NCI-H524 (cell line): ENCODE results near the gene POU1F1.
A peak's percentile ranks its signal among the peaks of the same experiment; 100 is the strongest.
"Not testable (repeated sequence)": the region's sequence is repeated elsewhere in the genome, so short reads cannot be mapped to it uniquely, and the experiment has no call there.

Source experiments
- DNase-seq, 2 experiments: peaks; one replicate each; lab custom pipeline; 2025; lab: John Stamatoyannopoulos, UW

Gene POU1F1

DNA sequence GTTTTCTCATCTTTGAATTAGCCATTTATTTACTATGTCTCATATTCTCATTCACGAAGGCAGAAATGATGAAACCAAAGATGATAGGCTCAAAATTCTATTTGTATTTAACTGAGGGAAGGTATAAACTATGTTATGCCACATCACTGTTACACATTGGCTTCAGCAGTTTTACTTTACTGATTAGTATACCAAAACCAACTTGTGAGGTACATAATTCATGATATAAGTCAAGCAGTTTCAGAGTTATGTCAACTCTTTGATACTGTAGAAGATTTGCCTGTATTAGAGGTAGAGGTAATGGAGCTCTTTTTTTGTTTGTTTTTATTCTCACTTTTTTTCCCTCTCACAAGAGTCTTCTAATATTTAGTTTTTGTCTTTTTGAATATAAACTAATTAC, 26.4 kb downstream of the POU1F1 start:
- no peak for DNase-seq

DNA sequence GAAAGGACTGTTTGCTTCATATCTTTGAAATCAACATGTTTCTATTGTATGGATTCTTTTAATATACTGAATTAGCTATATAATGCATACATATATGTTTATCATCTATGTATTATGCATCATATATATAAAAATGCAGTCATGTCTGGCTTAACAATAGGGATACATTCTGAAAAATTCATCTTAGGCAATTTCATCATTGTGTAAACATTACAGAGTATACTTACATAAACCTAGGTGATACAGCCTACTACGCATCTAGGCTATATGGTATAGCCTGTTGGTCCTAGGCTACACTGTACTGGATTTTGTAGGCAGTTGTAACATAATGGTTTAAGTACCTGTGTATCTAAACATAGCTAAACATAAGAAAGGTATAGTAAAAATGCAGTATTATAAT, 27.6 kb downstream of the POU1F1 start:
- DNase-seq: no peak

DNA sequence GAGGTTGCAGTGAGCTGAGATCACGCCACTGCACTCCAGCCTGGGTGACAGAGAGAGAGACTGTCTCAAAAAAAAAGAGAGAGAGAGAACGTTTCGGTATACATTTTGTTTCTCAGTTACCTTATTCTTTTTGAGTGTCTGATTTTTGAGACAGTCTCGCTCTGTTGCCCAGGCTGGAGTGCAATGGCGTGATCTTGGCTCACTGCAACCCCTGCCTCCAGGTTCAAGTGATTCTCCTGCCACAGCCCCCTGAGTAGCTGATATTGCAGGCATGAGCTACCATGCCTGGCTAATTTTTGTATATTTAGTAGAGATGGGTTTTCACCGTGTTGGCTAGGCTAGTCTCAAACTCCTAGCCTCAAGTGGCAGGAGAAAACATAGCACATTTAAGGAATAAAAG, 28.2 kb downstream of the POU1F1 start:
- not testable (repeated sequence) for DNase-seq

GRCh38 chr3:87247430-87247773, 29.0 kb downstream of the POU1F1 start:
- no peak for DNase-seq

DNA sequence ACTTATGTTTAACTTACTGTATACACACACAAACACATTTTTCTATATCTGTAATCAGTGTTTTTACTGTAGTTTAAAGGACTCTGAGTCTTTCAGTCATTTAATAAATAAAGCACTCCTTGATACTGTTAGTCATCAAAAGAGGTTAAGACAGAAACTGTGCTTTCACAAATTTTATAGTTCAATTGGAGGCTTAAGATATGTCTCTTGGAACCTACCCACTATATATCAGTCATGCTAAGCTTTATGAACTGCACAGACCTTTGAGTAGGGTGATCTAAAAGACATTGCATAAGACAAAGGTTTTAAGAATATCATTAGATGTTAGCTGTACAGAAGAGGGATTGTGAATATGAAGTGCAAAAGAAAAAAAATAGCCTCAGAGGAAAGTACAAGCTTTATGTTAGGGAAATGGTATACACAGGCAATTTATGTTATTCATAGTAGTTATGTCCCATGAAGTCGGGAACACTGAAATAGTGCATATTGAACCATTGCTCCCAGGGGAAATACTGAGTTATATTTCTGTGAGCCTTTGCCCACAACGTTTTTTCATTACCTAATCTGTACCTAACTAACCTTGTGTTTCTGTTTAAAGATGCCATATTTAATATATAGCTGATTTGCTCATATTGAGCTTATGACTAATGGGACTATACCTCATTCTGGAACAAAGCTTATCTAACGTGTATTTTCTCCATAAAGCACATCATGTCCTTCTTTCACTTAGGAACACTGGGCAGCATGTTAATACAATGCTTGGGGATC, 29.5 kb downstream of the POU1F1 start:
- DNase-seq: no peak

DNA sequence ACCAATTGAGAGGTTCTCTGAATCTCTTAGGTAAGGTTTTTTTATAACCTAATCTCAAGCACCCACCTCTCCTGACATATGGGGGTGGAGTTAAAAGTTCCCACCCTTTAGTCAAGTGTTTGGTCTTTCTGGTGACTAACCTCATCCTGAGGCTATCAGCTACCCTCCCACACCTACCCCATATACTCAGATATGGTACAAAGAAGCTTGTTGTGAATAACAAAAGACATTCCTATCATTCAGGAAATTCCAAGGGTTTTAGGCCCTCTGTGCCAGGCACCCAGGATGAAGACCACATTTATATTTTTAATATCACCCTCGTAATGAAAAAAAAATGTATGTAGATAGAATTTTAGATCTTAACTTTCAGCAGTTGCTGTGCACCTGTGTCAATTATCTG, 40.3 kb downstream of the POU1F1 start:
- DNase-seq: no peak

DNA sequence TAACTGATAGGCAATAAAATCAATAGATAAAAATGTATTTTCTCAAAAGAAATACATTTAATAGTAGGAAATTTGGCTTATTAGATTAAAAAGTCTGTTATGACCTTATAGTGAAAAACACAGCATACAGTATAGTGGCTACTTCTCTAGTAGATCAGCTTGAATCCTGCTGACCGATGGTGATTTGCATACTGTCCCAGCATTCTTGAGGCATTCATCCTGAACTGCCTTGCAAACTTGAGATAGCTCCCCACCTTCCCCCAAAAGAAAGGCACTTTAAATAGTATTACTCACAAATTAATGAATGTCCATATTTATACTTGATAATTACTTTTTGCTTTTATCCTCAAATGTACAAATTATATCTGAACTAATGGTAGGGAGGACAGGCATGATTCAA, 42.6 kb downstream of the POU1F1 start:
- no peak for DNase-seq

DNA sequence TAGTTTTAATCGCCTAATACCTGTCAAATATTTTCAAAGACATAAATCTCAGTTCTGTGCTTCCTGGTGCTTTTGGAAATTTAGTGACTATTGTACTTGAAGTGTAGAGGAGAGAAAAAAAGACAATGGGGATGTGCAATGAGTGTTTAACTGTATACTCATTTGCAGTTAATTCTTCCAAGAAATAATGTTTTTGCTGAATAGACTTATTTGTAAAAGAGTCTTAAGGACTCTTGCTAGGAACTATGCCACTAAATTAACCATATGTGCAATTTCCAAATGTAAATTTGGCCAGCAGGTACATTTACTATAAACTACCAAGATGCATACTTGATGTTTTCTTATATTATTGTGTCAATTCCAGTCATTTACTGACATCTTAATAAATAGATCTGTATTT, 47.3 kb downstream of the POU1F1 start:
- no peak for DNase-seq

DNA sequence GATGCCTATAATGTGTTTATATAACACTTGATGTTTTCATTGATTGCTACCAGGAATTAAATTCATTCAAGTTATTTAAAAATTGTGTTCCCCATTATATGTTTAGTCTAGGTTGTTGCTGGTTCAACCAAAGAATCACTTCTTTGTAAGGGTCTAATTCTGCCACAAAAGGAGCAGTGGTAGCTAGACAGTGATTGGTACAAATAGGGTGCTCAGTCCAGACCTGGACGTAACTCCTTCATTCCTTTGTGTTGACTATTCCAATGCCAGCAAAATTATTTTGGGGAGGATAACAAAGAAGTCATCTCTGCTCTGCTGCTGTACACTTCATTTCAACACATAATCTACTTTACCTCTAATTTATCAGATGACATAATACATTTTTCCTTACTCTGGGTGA, 48.1 kb downstream of the POU1F1 start:
- DNase-seq: no peak

DNA sequence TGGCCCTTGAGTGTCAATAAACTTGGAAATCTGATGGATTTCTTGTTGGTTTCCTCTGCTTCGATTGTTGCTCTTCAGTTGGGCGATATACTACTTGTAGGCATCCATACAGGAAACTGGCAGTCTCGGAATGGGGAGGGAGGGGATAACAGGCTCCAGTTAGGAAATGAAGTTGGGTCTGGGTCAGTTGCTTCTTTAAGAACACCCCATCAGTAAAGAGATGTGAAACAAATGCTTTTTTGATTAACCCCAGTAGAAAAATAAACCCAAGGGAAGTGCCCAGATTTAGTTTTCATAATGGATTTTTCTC, 48.6 kb downstream of the POU1F1 start:
- DNase-seq: no peak

- DNase-seq: peak; percentile 58 to 88
Measured at GRCh38 chr3:87227104-87227834, 49.1 kb downstream of the POU1F1 start, which contains the start of gene CHMP2B. Gene CHMP2B (plus strand): TSS chr3:87227309. CDS start chr3:87227523, 214 bp downstream.

DNA sequence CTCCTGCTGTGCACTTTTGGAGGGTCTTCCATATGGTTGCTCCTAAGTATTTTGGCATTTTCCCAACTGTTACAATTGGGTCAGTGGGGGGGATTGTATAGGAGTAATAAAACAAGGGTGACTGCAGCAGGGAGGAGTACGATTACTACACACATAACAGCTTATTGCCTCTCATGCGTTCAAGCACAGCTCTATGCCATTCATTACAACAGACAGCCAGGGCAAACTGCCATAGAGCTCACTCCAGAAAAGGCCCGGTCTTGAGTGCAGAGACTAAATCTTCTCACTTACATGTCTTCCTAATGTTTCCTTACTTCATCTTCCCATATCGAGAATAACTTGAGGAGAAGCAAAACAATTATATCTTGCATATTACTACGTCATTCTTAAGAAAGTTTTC, 50.7 kb downstream of the POU1F1 start:
- peak in 1 of 2 experiments; percentile 42 for DNase-seq

DNA sequence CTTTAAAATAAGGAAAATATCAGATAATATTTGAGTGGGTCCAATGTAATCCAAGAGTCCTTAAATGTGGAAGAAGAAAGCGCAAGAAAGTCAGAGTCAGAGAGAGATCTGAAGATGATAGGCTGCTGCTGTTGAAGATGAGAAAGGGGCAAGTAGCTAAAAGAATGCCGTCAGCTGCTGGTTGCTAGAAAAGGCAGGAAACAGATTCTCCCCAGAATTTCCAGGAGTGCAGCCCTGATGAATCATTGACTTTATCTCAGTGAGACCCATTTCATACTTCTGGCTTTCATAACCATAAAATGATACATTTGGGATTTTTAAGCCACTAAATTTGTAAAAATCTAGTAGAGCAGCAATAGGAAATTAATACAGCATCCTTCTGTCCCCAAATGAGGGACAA, 56.8 kb downstream of the POU1F1 start:
- no peak for DNase-seq

- DNase-seq: no peak
Measured at GRCh38 chr3:87218560-87218959, 57.8 kb downstream of the POU1F1 start.
